Measurements from ENCODE around the gene PSMA4.
A peak's percentile ranks its signal among the peaks of the same experiment; 100 is the strongest.
"Not testable (repeated sequence)": the region's sequence is repeated elsewhere in the genome, so short reads cannot be mapped to it uniquely, and the experiment has no call there.

PSMA4 gene

DNA sequence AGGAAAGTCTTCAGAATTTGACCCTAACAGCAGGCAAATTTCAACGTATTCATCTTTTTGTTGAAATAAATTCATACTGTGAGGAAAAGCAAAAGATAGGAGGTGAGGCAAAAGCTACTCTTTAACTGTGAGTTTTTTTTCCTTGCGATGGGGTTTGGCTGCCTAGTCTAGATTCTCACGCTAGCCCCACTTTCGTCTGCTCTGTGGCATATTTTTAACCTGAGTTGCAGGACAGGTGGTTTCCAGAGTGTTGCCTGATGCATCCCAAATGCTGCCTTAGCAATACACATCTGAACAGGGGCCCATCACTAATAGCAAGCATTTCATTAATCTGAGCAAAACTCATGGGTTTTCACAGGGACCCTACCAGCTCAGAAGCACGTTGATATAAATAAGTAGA, 11.7 kb downstream of the PSMA4 start:
- no peak for DNase-seq (ENCODE audit: low read depth)

DNA sequence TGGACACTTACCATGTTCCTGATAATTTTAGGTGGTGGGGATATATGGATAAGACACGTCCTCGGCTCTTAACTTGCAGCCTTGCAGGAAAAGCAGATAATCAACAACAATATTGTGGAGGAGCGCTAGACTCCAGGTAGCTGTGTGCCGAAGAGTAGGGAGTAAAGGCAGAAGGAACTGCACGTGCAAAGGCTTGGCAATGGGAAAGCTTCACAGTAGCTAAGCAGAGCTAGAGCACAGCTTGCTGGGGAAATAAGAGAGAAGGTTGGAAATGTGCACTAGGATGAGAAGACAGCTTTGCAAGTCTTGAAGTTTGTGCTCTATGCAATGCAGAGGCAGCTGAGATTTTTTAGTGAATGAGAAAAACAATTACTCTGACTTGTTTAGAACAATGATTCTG, 12.4 kb downstream of the PSMA4 start:
- no peak for DNase-seq (ENCODE audit: low read depth)

DNA sequence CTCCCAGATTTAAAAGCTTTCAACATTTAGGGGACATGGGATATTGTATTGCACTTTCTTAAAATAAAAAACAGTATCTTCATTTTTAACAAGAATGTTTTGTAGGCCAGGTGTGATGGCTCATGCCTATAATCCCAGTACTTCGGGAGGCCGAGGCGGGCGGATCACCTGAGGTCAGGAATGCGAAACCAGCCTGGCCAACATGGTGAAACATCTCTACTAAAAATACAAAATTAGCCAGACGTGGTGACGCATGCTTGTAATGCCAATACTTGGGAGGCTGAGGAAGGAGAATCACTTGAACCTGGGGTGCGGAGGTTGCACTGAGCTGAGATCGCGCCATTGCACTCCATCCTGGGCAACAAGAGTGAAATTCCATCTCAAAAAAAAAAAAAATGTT, 20.0 kb downstream of the PSMA4 start:
- not testable (repeated sequence) for DNase-seq (ENCODE audit: low read depth)

DNA sequence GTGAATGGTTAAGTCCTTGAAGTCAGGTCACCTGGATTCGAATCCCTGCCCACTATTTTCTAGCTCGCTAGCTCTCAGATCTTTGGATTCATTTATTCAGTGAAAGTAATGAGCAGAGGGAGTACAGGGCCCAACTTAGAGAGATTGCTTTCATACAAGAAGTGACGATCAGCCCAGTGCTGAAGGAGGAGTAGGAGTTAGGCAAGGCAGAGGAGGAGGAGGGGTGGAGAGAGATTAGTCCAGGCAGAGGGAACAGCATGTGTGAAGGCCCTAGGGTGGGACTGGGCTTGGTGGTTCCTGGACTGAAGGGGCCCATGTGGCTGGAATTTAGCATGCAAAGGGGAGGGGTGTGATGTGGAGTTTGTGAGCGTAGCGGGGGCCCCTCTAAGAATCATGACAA, 21.2 kb downstream of the PSMA4 start:
- no peak for DNase-seq (ENCODE audit: low read depth)

DNA sequence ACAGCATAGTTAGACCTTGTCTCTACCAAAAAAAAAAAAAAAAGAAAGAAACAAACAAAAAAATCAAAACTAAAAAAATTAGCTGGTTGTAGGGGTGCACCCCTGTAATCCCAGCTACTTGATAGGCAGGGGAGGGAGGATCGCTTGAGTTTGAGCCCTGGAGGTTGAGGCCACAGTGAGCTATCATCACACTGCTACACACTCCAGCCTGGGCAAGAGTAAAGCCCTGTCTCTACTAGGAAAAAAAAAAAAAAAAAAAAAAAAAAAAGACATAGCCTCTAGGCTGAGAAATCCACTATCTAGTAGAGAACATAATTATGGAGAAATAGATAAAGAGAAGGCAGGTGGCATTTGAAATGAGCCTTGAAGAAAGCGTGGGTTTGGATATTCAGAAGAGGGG, 22.8 kb downstream of the PSMA4 start:
- DNase-seq (ENCODE audit: low read depth) = no peak

DNA sequence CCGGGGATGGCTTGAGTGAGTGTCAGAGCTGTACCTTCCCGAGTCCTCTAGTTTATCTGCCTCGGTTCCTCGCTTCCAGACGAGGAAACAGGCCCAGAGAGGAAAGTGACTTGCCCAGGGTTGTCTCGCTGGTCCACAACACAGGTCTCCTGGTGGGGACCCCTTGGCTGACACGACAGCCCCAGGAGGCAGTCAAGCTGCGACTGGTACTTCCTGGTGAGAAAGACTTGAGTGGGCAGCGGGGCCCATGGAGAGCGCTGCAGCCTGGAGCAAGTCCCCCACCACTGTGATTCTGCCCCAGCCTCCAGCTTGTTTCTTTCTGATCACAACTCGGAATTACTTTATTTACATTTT, 24.5 kb downstream of the PSMA4 start:
- DNase-seq (ENCODE audit: low read depth) = no peak

DNA sequence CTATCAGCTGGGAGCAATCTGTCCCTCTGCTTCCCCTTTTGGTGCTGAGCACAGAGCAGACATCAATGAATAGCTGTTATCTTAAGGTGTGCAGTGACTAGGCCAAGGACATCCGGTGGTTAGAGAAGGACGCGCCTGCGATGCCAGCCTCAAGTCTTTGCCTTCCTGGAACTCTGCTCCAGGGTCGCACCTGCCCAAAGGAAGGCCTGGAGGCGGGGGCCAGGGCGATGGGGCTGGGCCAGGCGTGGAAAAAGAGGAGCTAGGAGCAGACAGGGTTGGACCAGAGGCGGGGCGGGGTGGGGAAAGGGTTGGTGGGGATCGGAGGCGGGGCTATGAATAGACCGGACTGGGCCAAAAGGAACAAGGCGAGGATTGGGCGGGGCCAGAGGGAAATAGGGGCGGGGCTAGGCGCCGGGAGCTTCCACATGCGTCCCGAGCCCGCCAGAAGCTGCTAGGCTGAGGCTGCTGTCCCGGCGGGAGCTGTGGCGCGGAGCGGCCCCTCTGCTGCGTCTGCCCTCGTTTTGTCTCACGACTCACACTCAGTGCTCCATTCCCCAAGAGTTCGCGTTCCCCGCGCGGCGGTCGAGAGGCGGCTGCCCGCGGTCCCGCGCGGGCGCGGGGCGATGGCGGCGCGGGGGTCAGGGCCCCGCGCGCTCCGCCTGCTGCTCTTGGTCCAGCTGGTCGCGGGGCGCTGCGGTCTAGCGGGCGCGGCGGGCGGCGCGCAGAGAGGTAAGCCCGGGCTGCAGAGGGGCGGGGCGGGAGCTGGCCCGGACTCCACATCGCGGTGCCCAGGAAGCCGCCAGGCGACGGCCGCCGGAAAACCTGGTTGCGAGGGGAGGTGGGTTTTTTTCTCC, 25.1 kb downstream of the PSMA4 start, which contains the start of gene CHRNA5:
CHRNA5 (plus strand) TSS at position 424 of the 854 bp plus-strand sequence; CDS start at position 624, 200 bp downstream.
- peak; percentile 72 for DNase-seq (ENCODE audit: low read depth)

DNA sequence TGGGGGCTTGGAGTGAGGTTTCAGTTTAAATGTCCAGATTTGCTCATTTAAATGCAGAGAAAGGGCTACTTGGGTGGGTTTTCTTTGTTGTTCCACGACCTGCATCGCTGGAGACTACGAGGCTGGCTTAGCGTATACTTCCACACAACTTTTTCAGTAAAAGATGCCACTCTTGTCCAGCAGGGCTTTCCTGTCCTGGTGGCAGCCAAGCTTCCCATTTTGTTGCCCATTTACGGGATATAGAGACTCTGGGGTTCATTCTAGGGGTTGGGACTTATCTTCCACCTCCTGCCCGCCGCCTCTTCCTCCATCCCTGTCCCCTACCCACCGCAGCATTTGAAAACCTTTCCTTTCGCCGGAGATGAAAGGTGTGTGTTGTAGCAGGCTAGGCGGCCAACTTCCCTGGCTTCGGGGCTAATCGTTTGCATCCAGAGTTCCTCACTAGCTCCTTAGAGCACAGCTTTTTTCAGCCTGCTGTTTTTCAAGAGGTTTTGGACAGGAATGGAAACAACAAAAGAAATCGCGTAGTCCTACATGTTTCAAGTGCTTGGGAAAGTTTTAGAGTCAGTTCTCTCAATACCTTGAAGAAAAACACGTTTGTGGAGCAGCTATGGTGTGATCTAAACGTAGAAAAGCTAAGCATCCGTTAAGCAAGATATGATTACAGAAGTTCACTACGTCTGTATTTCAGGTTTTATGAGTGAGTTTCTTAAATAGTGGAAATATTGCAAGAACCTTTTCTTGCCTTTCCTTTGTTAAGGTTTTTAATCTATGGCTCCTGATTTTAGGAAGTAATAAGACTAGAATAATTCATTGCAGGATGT, 25.9 kb downstream of the PSMA4 start:
- no peak for DNase-seq (ENCODE audit: low read depth)

DNA sequence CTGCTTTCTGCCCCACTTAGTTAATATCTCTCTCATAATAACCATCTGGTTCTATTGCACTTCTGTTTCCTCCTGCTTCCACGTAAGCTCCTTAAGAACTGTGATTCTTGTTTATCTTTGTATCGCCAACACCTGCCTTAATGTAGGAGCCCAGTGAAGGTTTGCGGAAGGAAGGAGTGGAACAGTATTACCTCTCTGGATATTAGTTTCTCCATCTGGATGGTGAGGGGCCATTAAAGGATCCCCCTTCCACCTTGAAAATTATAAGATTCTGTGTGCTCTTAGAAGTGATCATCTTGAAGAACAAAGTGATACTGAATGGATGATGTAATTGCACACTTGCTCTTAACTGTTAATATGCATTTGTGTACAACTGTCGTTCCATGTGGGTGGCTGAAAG, 27.3 kb downstream of the PSMA4 start:
- no peak for DNase-seq (ENCODE audit: low read depth)

DNA sequence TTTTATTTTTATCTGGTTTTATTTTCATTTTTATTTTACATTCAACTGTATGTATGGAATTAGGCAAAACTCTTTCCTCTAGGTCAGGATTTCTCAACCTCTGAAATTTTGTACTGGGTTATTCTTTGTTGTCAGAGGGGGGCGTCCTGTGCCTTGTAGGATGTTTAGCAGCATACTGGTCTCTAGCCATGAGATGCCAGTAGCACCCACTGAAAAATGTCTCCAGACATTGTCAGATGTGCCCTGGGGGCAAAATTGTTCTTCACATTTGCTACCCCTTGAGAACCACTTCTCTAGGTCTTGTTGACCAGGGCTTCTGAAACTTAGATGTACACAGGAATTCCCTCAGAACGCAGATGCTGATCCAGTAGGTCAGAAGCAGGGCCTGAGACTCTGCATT, 30.5 kb downstream of the PSMA4 start:
- no peak for DNase-seq (ENCODE audit: low read depth)

DNA sequence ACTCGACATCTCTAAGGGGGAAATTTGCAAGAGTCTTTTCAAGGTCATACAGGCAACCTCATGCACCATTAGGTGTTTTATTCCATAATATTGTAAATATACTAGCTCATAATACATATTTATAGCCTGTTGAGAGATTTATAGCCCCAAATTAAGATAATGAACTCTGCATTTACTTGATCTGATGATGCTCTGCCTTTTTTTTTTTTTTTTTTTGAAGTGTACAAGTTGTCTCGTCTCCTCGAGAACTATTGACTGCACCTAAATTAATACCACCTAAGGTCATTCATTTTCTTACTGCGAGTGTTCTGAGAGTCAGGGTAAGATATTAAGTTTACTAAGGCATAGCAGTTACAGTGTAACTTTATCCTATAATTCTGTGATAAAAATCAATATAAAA, 31.1 kb downstream of the PSMA4 start:
- no peak for DNase-seq (ENCODE audit: low read depth)

DNA sequence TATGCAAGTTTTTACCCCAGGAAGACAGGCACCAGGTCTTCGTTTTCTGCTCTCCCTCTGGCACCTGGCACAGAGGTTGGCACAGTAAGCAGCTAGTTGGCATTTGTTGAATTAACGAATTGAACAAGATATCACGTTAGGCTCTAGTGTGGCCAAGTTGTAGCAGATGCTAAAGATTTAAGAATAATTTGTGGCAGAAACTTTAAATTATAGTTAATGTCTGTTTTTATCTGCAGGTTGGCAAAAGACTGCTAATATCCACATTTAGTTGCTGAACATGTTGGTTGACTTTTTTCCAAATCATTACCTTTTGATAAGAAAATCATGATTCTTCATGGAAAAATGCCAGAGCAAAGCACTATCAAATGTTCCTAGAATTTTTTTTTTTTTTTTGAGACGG, 33.2 kb downstream of the PSMA4 start:
- no peak for DNase-seq (ENCODE audit: low read depth)

DNA sequence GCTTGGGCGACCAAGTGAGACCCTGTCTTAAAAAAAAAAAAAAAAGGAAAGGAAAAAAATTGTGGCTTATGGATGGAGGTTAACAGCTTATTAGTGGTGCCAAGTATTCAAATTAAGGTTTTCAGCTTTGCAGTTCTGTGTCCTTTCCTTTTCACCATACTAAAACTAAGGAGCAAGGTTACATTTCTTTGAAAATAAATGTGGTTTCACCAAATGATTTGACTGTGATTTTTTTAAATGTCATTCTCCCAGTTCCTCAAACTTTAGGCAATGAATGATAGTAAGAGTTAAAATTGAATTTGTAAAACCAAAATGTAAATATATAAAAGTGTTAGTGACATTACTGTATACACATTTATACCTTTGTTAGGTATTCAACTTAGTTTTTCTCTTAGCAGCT, 34.7 kb downstream of the PSMA4 start:
- no peak for DNase-seq (ENCODE audit: low read depth)

DNA sequence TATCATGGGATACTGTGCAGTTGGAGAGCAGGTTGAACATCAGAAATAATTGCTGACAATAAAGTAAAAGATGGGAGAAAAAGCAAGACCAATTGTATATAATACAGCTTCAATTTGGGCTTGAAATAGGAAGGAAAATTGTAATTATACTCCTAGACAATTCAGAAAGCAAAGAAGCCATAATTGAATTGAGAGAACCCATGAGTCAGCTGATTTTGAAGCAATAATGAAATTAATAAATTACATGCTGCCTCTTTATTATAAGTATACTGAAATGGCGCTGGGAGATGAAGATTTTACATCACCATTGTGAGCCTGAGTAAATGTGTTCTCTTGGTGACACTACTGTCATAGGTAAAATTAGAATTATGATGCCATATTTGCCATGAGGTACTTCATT, 57.3 kb downstream of the PSMA4 start:
- no peak for DNase-seq (ENCODE audit: low read depth)

DNA sequence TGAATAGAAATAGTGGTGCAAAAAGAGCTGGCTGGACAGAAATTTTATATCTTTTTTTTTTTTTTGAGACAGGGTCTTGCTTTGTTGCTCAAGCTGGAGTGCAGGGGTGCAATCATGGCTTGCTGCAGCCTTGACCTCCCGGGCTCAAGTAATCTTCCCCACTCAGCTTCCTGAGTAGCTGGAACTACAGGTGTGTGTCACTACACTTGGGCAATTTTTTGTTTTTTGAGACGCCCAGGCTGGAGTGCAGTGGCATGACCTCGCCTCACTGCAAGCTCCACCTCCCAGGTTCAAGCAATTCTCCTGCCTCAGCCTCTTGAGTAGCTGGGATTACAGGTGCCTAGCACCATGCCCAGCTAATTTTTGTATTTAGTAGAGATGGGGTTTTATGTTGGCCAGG, 58.1 kb downstream of the PSMA4 start:
- no peak for DNase-seq (ENCODE audit: low read depth)

DNA sequence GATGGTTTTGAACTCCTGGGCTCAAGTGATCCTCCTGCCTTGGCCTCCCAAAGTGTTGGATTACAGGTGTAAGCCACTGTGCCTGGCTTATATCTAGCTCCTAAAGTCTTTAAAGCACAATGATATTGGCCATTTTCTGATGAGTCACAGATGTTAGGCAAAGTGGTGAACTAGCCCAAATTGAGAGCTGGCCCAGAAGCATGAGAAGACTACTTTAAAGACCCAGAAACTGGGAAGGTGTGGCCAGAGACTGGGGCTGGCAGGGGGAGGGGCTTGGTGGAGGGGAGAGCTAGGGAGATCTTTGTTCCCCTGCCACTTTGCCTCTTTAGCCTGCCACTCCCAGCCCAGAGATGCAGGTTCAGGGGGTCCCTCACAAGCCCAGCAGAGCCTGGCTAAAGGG, 58.9 kb downstream of the PSMA4 start:
- DNase-seq (ENCODE audit: low read depth) = no peak
